ENCODE results near the gene MVP.

Gene MVP

DNA sequence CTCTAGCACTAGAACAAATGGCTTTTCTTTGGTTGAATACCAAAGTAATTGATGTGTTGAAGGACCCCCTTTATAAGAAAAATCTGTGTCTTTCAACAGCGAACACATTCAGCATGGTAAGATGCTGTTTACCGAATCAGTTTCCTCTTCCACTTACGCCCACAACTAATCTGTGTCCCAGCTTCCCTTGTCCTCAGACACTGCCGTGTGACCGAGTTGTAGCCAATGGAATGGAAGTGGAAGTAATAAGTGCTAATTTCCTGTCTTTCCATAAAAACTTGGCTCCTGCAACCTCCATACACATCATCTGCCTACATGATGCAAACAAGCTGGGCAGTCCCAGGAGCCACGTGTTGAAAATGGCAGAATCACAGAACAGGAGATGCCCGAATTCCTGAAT is 32.4 kb downstream of the MVP start:
- Histone ChIP-seq H3K4me3 (no peak overlapping the region), H3K27me3 (no peaks in the 10 kb centered on the region), H3K9ac (no peak overlapping the region), H3K4me1 (peaks cover 27% of the 10 kb centered on the region), H3K36me3 (peaks cover 2% of the 10 kb centered on the region; the same call in 1 of the 2 replicates), H4K20me1 (no peaks in the 10 kb centered on the region), H3K9me3 (no peaks in the 10 kb centered on the region), H3K27ac (no peak overlapping the region), H3K4me2 (no peak overlapping the region)
- TF ChIP-seq Cebpa-rat (IDR thresholded peaks at IDR 0.05): no peak

DNA sequence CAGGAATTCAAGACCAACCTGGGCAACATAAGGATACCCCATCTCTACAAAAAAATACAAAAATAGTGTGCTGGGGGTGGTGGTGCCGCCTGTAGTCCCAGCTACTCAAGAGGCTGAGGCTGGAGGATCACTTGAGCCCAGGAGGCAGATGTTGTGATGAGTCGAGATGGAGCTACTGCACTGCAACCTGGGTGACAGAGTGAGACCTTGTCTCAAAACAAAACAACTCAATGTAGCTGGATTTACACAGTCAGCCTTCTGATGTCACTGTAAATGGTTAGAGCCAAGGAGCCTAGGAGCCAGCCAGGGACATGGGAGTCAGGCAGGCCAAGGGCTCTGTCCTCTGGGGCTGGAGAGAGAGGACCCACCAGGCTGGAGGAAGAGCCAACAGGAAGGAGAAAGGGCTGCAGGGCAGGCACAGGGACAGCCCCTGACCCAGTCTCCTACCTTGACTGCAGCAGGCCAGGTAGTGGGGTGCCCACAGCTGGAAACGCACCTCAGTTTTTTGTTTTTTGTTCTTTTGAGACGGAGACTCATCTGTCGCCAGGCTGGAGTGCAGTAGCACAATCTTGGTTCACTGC is 34.3 kb downstream of the MVP start:
- Histone ChIP-seq H3K4me1 (peaks cover 23% of the 10 kb centered on the region), H4K20me1 (no peaks in the 10 kb centered on the region), H3K4me2 (no peak overlapping the region), H3K36me3 (peaks cover 16% of the 10 kb centered on the region), H3K9ac (no peak overlapping the region), H3K27me3 (no peaks in the 10 kb centered on the region), H3K4me3 (no peak overlapping the region), H3K9me3 (no peaks in the 10 kb centered on the region), H3K27ac (no peak overlapping the region)
- TF ChIP-seq Cebpa-rat (IDR thresholded peaks at IDR 0.05): no peak

DNA sequence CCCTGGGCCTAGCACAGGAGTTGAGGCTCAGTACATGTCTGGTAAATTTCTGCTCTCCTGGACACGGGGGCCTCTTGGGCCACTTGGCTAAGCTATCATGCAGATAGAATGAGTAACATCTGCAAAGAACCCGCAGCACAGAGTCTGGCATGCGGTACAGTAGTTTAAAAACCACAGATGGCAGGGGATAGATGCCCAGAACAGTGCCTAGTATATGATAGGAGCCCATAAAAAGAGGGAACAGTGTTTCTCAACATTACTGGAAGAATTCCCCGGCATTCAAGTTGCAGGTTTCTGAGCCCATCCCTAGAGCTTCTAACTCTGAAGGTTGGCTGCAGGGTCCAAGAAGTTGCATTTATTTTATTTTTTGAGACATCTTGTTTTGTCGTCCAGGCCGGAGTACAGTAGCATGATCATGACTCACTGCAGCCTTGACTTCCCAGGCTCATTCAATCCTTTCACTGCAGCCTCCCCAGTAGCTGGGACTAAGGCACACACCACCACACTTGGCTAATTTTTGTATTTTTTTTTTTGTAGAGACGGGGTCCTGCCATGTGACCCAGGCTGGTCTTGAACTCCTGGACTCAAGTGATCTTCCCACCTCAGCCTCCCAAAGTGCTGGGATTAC is 37.0 kb downstream of the MVP start:
- TF ChIP-seq Cebpa-rat (IDR thresholded peaks at IDR 0.05): no peak
- Histone ChIP-seq H3K36me3 (peaks cover 35% of the 10 kb centered on the region), H3K4me3 (no peak overlapping the region), H3K9me3 (no peaks in the 10 kb centered on the region), H3K4me1 (peaks cover 38% of the 10 kb centered on the region), H3K4me2 (peak overlapping the region; percentile 33), H3K9ac (no peak overlapping the region), H4K20me1 (peaks cover 15% of the 10 kb centered on the region; the same call in 1 of the 2 replicates), H3K27me3 (no peaks in the 10 kb centered on the region), H3K27ac (no peak overlapping the region)

DNA sequence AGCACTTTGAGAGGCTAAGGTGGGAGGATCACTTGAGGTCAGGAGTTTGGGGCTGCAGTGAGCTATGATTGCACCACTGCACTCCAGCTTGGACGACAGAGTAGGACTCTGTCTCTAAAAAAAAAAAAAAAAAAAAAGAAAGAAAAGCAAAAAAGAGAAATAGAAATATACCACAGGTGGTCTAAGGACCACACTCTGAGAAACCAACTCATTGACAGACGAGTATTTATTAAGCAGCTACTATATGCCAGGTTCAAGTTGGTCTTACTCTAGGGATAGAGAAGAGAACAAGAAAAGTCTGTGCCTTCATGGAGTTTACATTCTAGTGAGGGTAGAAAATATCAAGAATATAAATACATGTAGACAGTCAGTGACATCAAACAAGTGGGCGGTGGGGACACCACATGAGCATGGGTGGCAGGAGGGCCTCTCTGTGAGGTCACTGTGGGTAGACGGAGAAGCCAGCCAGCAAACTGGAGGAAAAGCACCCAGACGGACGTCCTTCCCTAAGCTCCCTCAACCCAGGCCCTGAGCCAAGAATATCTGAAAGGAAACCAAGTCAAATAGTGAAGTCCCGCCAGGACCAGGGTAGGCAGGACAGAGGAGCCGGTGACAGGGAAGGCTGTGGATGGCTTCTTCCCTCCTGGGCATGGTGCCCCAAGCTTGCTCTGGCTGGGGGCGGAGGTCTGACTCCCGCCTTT is 38.0 kb downstream of the MVP start:
- TF ChIP-seq Cebpa-rat (IDR thresholded peaks at IDR 0.05): no peak
- H3K36me3 ChIP-seq: peaks cover 35% of the 10 kb centered on the region

GRCh38 chr16:29858974-29859373 is 38.7 kb downstream of the MVP start:
- Histone ChIP-seq H3K27ac (no peak overlapping the region), H4K20me1 (peaks cover 17% of the 10 kb centered on the region; the same call in 1 of the 2 replicates), H3K9ac (no peak overlapping the region), H3K36me3 (peaks cover 35% of the 10 kb centered on the region), H3K4me3 (no peak overlapping the region), H3K9me3 (no peaks in the 10 kb centered on the region), H3K27me3 (no peaks in the 10 kb centered on the region), H3K4me2 (no peak overlapping the region), H3K4me1 (peaks cover 44% of the 10 kb centered on the region)
- TF ChIP-seq Cebpa-rat (IDR thresholded peaks at IDR 0.05): no peak

More for the DNA sequence above, 38.0 kb downstream of the MVP start:
- Histone ChIP-seq H4K20me1 (peaks cover 17% of the 10 kb centered on the region; the same call in 1 of the 2 replicates), H3K4me2 (no peak overlapping the region), H3K4me3 (no peak overlapping the region), H3K9me3 (no peaks in the 10 kb centered on the region), H3K27me3 (no peaks in the 10 kb centered on the region), H3K9ac (no peak overlapping the region), H3K27ac (no peak overlapping the region), H3K4me1 (peaks cover 39% of the 10 kb centered on the region)

GRCh38 chr16:29860218-29860617 is 40.0 kb downstream of the MVP start:
- Histone ChIP-seq H3K4me1 (peaks cover 44% of the 10 kb centered on the region), H3K27me3 (no peaks in the 10 kb centered on the region), H3K9ac (0 out of 2 replicates have a peak overlapping the region, but pooled peaks have one; percentile 5), H3K27ac (no peak overlapping the region), H3K9me3 (no peaks in the 10 kb centered on the region), H3K36me3 (peaks cover 35% of the 10 kb centered on the region), H3K4me2 (no peak overlapping the region), H4K20me1 (peaks cover 17% of the 10 kb centered on the region; the same call in 1 of the 2 replicates), H3K4me3 (no peak overlapping the region)
- no peak for TF ChIP-seq Cebpa-rat (IDR thresholded peaks at IDR 0.05)

- Histone ChIP-seq H3K9ac (peak overlapping the region; percentile 95), H4K20me1 (peaks cover 17% of the 10 kb centered on the region; the same call in 1 of the 2 replicates)
- TF ChIP-seq Cebpa-rat (IDR thresholded peaks at IDR 0.05): no peak
Measured at GRCh38 chr16:29862383-29862883, 42.2 kb downstream of the MVP start.

DNA sequence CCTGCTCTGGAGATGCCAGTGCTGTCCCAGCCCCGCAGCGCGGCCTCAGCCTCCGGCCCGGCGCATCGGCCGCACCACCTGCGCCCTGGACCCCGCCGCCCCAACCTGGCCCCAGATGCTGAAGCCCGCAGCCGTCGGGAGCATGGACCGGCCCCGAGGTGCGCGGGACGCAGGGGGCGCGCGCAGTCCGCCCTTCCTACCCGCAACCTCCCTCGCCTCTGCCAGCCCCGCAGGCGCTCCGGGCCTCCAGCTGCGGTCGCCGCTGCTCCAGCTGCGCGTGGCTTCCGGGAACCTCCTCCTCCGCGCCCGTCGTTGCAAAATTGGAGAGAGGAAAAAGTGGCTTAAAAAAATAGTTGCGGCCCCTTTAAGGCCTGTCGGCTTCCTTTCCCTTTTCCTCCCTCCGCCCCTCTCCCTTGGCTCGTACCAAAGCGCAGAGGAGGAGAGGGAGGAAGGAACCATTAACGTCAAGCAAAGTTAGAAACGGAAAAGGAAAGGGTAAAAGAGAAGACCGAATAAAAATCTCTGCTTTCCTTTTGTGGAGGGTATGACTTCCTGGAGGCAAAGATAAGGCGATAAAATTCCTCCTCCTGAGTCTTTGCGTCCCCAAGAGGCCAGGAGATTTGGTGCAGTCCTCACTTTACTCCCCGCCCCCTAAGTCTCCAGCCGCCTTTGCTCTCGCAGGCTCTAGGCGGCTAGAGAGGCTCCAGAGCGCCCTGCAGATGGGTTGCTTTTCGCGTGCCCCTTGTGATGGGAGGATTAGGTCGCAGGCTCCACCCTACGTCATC is 42.8 kb downstream of the MVP start, which contains the start of gene CDIPT:
Gene CDIPT (minus strand): TSS at position 343 of the 785 bp plus-strand sequence. CDS start 369 bp downstream, outside the sequence.
- Histone ChIP-seq H3K27me3 (no peaks in the 10 kb centered on the region), H3K4me1 (peaks cover 21% of the 10 kb centered on the region), H3K4me3 (peak within 1 kb of the TSS; percentile 82), H3K9me3 (no peaks in the 10 kb centered on the region), H3K36me3 (peaks cover 35% of the 10 kb centered on the region), H3K9ac (peak within 1 kb of the TSS; percentile 95), H3K4me2 (peak within 1 kb of the TSS; percentile 94), H3K27ac (peak within 1 kb of the TSS; percentile 99), H4K20me1 (peaks cover 17% of the 10 kb centered on the region; the same call in 1 of the 2 replicates)
- no peak for TF ChIP-seq Cebpa-rat (IDR thresholded peaks at IDR 0.05)

More at GRCh38 chr16:29862383-29862883, 42.2 kb downstream of the MVP start:
- Histone ChIP-seq H3K27me3 (no peaks in the 10 kb centered on the region), H3K4me2 (peak overlapping the region; percentile 94), H3K27ac (peak overlapping the region; percentile 99), H3K4me3 (peak overlapping the region; percentile 82), H3K36me3 (peaks cover 35% of the 10 kb centered on the region), H3K9me3 (no peaks in the 10 kb centered on the region), H3K4me1 (peaks cover 26% of the 10 kb centered on the region)

GRCh38 chr16:29863669-29863984 is 43.4 kb downstream of the MVP start:
- Histone ChIP-seq H3K9me3 (no peaks in the 10 kb centered on the region), H3K36me3 (peaks cover 29% of the 10 kb centered on the region), H3K4me1 (peaks cover 21% of the 10 kb centered on the region), H3K27me3 (no peaks in the 10 kb centered on the region), H3K27ac (peak overlapping the region; percentile 99), H3K4me2 (peak overlapping the region; percentile 94), H3K9ac (peak overlapping the region; percentile 95; the same call in 1 of the 2 replicates), H3K4me3 (no peak overlapping the region), H4K20me1 (peaks cover 17% of the 10 kb centered on the region; the same call in 1 of the 2 replicates)
- no peak for TF ChIP-seq Cebpa-rat (IDR thresholded peaks at IDR 0.05)

Measured in BLaER1 (cell line).